ENCODE results near the gene HSD17B12. TPM values are rescaled to one million over a fixed set of nuclear protein-coding genes. Genes with fewer than 3 reads are reported as not detected.

Gene HSD17B12
- total RNA-seq (100 to 1,000 TPM; 102 to 147 (median 112) TPM), polyA plus RNA-seq (69.1 TPM)
- long read RNA-seq, donor 1, full-length matches to known transcripts: 199 of 225 reads
- long read RNA-seq, donor 1, partial matches to known transcripts: 12 of 225 reads
- long read RNA-seq, donor 1, other reads (novel, unspliced or antisense): 14 of 225 reads
- long read RNA-seq, donor 2, full-length matches to known transcripts: 70 of 83 reads
- long read RNA-seq, donor 2, partial matches to known transcripts: 1 of 83 reads
- long read RNA-seq, donor 2, other reads (novel, unspliced or antisense): 12 of 83 reads
- long read RNA-seq, donor 3, full-length matches to known transcripts: 542 of 619 reads
- long read RNA-seq, donor 3, partial matches to known transcripts: 43 of 619 reads
- long read RNA-seq, donor 3, other reads (novel, unspliced or antisense): 34 of 619 reads
- long read RNA-seq, donor 4, transcript HSD17B12-201 (11 exons, 2,571 nt): major isoform, 107 of 117 reads
- long read RNA-seq, donor 4, partial matches to known transcripts: 0 of 117 reads
- long read RNA-seq, donor 4, other reads (novel, unspliced or antisense): 9 of 117 reads

DNA sequence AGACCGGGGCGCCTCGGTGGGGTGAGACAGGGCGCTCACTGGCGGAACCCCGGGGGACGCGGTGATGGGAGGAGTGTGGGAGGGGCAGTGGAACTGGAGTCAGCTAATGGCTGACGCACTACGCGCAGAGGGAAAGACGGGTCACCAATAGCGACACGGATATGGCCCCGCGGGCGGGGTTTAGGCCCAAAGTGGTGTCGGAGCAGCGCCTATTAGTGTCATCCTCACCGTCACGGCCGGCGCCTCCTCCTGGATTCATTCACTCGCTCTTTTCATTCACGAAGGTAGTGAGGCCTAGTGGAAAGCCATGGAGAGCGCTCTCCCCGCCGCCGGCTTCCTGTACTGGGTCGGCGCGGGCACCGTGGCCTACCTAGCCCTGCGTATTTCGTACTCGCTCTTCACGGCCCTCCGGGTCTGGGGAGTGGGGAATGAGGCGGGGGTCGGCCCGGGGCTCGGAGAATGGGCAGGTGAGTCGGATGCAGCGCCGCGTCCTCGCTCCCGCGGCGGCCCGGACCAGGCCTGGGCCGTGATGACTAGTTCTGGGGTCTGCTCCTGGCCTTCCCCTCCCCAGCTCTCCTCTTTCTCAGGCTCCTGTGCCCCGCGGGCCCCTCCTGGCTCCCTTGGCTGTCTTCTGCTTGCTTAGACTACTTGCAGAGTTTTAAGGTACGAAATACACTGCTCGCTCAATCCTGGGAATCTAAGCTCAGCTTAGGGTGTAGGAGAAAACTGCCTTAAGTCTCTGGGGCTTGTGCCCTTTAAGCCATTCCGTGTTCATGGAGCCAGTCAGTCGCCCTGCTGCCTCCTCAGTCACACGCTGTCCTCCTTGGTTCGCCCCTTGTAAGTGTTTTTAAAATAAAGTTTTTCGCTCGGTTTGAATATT, at the start of gene HSD17B12:
TSS of gene HSD17B12 (plus strand) at position 218 of the 880 bp plus-strand sequence. CDS start at position 308, 90 bp downstream.
- ATAC-seq (peak; percentile 100), DNase-seq (peak; percentile 99)
- Histone ChIP-seq H3K4me1 (ENCODE audit: control insufficient read depth, insufficient read depth, low read length) (peaks cover 2% of the 10 kb centered on the region), H3K4me3 (ENCODE audit: low read length) (peak within 1 kb of the TSS; percentile 95), H3K9me3 (ENCODE audit: control insufficient read depth, low read length) (no peaks in the 10 kb centered on the region), H3K27me3 (ENCODE audit: control insufficient read depth, insufficient read depth) (no peaks in the 10 kb centered on the region), H3K27ac (ENCODE audit: low read length) (peak within 1 kb of the TSS; percentile 96)
- intact Hi-C loops (cut with DNase I): no loop called here
- WGBS: under 1% methylated on average over 62 of the region's 62 CpGs

GRCh38 chr11:43631732-43632131, 48.8 kb upstream of the HSD17B12 start:
- intact Hi-C loops (cut with DNase I): no loop called here
- no peaks in the 10 kb centered on the region for H3K4me1 ChIP-seq (ENCODE audit: control insufficient read depth, insufficient read depth, low read length)
- H3K27me3 ChIP-seq (ENCODE audit: control insufficient read depth, insufficient read depth): peaks cover 7% of the 10 kb centered on the region
- no peak for DNase-seq
- WGBS: 29% methylated on average over 14 of the region's 14 CpGs
- H3K4me3 ChIP-seq (ENCODE audit: low read length): no peak overlapping the region
- H3K9me3 ChIP-seq (ENCODE audit: control insufficient read depth, low read length): no peaks in the 10 kb centered on the region
- H3K27ac ChIP-seq (ENCODE audit: low read length): no peak overlapping the region
- ATAC-seq: no peak

- Histone ChIP-seq H3K4me1 (ENCODE audit: control insufficient read depth, insufficient read depth, low read length) (no peaks in the 10 kb centered on the region), H3K27ac (ENCODE audit: low read length) (no peak overlapping the region), H3K27me3 (ENCODE audit: control insufficient read depth, insufficient read depth) (peaks cover 7% of the 10 kb centered on the region), H3K4me3 (ENCODE audit: low read length) (no peak overlapping the region), H3K9me3 (ENCODE audit: control insufficient read depth, low read length) (no peaks in the 10 kb centered on the region)
- DNase-seq (no peak), ATAC-seq (no peak)
- WGBS: 10% methylated on average over 3 of the region's 3 CpGs
- intact Hi-C loops (cut with DNase I): no loop called here
Measured at GRCh38 chr11:43632181-43632580, 48.4 kb upstream of the HSD17B12 start.

DNA sequence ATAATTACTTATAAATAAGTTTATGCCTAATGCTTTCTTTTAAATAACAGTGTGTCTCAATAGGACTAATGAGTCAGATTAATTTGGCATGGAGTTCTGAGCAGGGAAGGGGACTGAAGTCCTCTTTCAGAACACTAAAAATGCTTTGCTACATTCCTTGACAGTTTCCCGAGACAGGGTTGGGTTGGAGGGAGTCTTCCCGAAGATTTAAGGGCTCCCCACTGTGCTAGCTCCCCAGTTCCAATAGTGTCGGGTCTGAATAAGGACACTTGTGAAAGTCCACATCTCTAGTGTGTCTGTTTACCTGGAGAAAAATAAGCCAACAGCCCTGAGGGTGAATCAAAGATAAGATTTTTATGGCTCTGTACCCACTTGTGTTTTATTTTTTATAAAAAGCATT, 41.8 kb upstream of the HSD17B12 start:
- Histone ChIP-seq H3K4me3 (ENCODE audit: low read length) (no peak overlapping the region), H3K27ac (ENCODE audit: low read length) (no peak overlapping the region), H3K9me3 (ENCODE audit: control insufficient read depth, low read length) (no peaks in the 10 kb centered on the region), H3K4me1 (ENCODE audit: control insufficient read depth, insufficient read depth, low read length) (no peaks in the 10 kb centered on the region), H3K27me3 (ENCODE audit: control insufficient read depth, insufficient read depth) (peaks cover 8% of the 10 kb centered on the region)
- intact Hi-C loops (cut with DNase I): no loop called here
- ATAC-seq (no peak), DNase-seq (no peak)
- 16% methylated on average over 3 of the region's 3 CpGs for WGBS

- peaks cover 8% of the 10 kb centered on the region for H3K27me3 ChIP-seq (ENCODE audit: control insufficient read depth, insufficient read depth)
- no peak for ATAC-seq
- DNase-seq: no peak
- no peaks in the 10 kb centered on the region for H3K9me3 ChIP-seq (ENCODE audit: control insufficient read depth, low read length)
- 45% methylated on average over 3 of the region's 3 CpGs for WGBS
- no peak overlapping the region for H3K27ac ChIP-seq (ENCODE audit: low read length)
- H3K4me3 ChIP-seq (ENCODE audit: low read length): no peak overlapping the region
- intact Hi-C loops (cut with DNase I): no loop called here
- H3K4me1 ChIP-seq (ENCODE audit: control insufficient read depth, insufficient read depth, low read length): no peaks in the 10 kb centered on the region
Measured at GRCh38 chr11:43639224-43639623, 41.3 kb upstream of the HSD17B12 start.

- Histone ChIP-seq H3K4me3 (ENCODE audit: low read length) (no peak overlapping the region), H3K9me3 (ENCODE audit: control insufficient read depth, low read length) (no peaks in the 10 kb centered on the region), H3K27me3 (ENCODE audit: control insufficient read depth, insufficient read depth) (peaks cover 6% of the 10 kb centered on the region), H3K4me1 (ENCODE audit: control insufficient read depth, insufficient read depth, low read length) (no peaks in the 10 kb centered on the region), H3K27ac (ENCODE audit: low read length) (no peak overlapping the region)
- intact Hi-C loops (cut with DNase I): no loop called here
- DNase-seq: no peak
- ATAC-seq: no peak
- WGBS: 82% methylated on average over 3 of the region's 3 CpGs
Measured at GRCh38 chr11:43639920-43640319, 40.6 kb upstream of the HSD17B12 start.

DNA sequence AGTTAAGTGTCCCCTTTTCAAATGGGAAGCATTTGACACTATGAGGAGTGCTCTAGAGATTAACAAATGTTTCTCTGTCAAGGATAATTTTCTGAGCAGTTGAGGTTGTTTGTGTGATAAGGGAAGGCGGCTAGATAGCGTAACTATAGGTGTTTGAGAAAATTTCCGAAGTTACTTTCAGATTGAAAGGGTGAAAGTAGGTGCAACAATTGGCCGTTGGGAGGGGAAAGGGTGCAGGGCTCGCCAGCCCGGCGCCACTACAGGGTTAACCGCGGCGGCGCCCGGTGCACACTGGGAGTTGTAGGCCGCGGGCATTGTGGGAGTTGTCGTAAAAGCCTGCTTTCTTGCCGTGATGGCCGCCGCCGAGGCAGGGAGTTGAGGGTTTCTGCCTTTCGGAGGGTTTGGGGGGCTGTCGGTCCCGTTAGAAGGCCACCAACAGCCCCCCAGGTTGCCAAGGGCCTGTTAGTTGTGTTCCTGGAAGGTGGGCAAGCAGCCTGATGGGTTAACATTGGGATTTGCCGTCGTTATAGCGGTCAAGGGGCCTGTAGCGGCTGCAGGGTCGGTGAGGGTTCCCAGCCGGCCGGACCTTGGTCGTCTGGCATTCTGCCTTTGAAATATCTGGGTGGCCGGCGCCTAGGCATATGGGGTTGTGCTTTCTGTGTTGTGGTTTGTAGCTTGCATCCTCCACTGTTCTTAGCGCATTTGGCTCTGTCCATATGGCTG, 36.5 kb upstream of the HSD17B12 start:
- DNase-seq: peak; percentile 86 to 94 (median 93)
- Histone ChIP-seq H3K4me3 (ENCODE audit: low read length) (peak overlapping the region; percentile 99), H3K4me1 (ENCODE audit: control insufficient read depth, insufficient read depth, low read length) (peaks cover 1% of the 10 kb centered on the region), H3K27me3 (ENCODE audit: control insufficient read depth, insufficient read depth) (no peaks in the 10 kb centered on the region), H3K9me3 (ENCODE audit: control insufficient read depth, low read length) (no peaks in the 10 kb centered on the region), H3K27ac (ENCODE audit: low read length) (peak overlapping the region; percentile 81)
- ATAC-seq: peak; percentile 100
- intact Hi-C loops (cut with DNase I): no loop called here
- WGBS: under 1% methylated on average over 33 of the region's 33 CpGs

- Histone ChIP-seq H3K4me3 (ENCODE audit: low read length) (peak overlapping the region; percentile 99), H3K9me3 (ENCODE audit: control insufficient read depth, low read length) (no peaks in the 10 kb centered on the region), H3K27ac (ENCODE audit: low read length) (peak overlapping the region; percentile 81), H3K27me3 (ENCODE audit: control insufficient read depth, insufficient read depth) (no peaks in the 10 kb centered on the region), H3K4me1 (ENCODE audit: control insufficient read depth, insufficient read depth, low read length) (peaks cover 1% of the 10 kb centered on the region)
- no peak for DNase-seq
- intact Hi-C loops (cut with DNase I): no loop called here
- 17% methylated on average over 7 of the region's 7 CpGs for WGBS
- peak; percentile 52 to 56 for ATAC-seq
Measured at GRCh38 chr11:43644621-43645299, 35.8 kb upstream of the HSD17B12 start.

GRCh38 chr11:43646767-43647166, 33.8 kb upstream of the HSD17B12 start:
- WGBS: 89% methylated on average over 2 of the region's 2 CpGs
- ATAC-seq (no peak), DNase-seq (no peak)
- Histone ChIP-seq H3K4me1 (ENCODE audit: control insufficient read depth, insufficient read depth, low read length) (peaks cover 1% of the 10 kb centered on the region), H3K4me3 (ENCODE audit: low read length) (no peak overlapping the region), H3K27me3 (ENCODE audit: control insufficient read depth, insufficient read depth) (no peaks in the 10 kb centered on the region), H3K27ac (ENCODE audit: low read length) (no peak overlapping the region), H3K9me3 (ENCODE audit: control insufficient read depth, low read length) (no peaks in the 10 kb centered on the region)
- intact Hi-C loops (cut with DNase I): no loop called here

- Histone ChIP-seq H3K9me3 (ENCODE audit: control insufficient read depth, low read length) (no peaks in the 10 kb centered on the region), H3K27me3 (ENCODE audit: control insufficient read depth, insufficient read depth) (no peaks in the 10 kb centered on the region), H3K27ac (ENCODE audit: low read length) (no peak overlapping the region), H3K4me1 (ENCODE audit: control insufficient read depth, insufficient read depth, low read length) (peaks cover 1% of the 10 kb centered on the region), H3K4me3 (ENCODE audit: low read length) (no peak overlapping the region)
- intact Hi-C loops (cut with DNase I): no loop called here
- no peak for ATAC-seq
- DNase-seq: no peak
- 97% methylated on average over 7 of the region's 7 CpGs for WGBS
Measured at GRCh38 chr11:43648888-43649287, 31.6 kb upstream of the HSD17B12 start.
